Cortex of kidney (tissue), 1 donor: ENCODE measurements around the gene NFAT5.
"Not testable (repeated sequence)": the region's sequence is repeated elsewhere in the genome, so short reads cannot be mapped to it uniquely, and the experiment has no call there.

Source experiments
- DNase-seq: peaks from one replicate; lab custom pipeline; 2025; lab: John Stamatoyannopoulos, UW

NFAT5 gene

DNA sequence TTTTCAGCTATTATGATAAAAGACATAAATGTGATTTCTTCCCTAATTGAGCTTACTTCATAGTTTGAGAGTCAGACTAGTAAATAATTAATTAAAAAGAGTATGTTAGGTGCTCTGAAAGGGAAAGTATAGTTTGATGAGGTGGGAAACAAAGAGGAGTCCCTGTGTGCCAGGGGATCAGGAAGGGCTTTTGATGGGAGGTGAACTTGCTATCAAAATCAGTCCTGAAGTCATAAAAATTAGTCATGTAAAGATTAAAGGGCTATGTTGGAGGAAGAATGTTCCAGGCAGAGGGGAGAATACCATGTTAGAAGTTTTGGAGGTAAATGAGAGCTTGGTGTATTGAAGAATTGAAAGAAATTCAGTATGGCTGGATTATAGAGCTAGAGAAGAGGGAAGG, 31.0 kb downstream of the NFAT5 start:
- DNase-seq, result no peak

GRCh38 chr16:69598045-69598444, 32.3 kb downstream of the NFAT5 start:
- DNase-seq, result no peak

GRCh38 chr16:69599731-69600130, 34.0 kb downstream of the NFAT5 start:
- DNase-seq, result no peak

- no peak for DNase-seq
Observed at GRCh38 chr16:69600202-69600601, 34.4 kb downstream of the NFAT5 start.

- DNase-seq, result no peak
Observed at GRCh38 chr16:69601250-69601649, 35.5 kb downstream of the NFAT5 start.

DNA sequence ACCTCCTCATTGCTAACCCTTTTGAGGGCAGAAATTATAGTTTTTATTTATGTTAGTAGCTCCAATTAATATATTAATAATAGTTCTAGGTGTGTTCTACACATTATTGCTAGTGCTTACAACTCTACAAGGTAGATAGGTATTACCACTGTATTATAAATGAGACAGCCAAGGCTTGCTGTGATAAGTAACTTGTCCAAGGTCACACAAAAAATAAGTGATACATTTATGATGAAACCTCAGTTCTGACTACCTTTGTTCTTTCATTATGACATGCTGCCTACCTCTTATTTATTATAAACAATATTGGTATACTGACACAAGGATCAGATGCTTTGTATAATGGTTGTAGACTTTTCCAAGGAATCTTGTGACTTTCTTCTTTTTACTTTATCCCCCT, 41.2 kb downstream of the NFAT5 start:
- DNase-seq, result no peak

GRCh38 chr16:69607674-69608073, 41.9 kb downstream of the NFAT5 start:
- DNase-seq, result no peak

DNA sequence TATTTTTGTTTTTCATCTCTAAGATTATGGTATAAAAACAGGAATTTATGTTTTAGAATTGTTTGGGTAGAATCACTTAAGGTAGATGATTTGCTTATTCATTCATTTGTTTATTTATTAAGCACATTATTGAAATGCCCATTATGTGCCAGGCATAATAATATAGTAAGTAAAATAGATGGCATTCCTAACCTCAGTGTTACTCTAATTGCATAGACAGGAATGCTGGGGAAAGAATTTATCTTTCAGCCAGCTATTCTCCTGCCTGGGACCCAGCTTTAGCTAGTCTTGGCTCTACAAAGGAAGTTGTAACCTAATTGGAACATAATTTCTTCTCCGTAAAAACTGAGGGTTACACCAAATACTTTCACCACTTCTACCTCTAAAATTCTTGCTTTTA, 44.6 kb downstream of the NFAT5 start:
- no peak for DNase-seq

- DNase-seq, result no peak
Observed at GRCh38 chr16:69611103-69611640, 45.4 kb downstream of the NFAT5 start.

DNA sequence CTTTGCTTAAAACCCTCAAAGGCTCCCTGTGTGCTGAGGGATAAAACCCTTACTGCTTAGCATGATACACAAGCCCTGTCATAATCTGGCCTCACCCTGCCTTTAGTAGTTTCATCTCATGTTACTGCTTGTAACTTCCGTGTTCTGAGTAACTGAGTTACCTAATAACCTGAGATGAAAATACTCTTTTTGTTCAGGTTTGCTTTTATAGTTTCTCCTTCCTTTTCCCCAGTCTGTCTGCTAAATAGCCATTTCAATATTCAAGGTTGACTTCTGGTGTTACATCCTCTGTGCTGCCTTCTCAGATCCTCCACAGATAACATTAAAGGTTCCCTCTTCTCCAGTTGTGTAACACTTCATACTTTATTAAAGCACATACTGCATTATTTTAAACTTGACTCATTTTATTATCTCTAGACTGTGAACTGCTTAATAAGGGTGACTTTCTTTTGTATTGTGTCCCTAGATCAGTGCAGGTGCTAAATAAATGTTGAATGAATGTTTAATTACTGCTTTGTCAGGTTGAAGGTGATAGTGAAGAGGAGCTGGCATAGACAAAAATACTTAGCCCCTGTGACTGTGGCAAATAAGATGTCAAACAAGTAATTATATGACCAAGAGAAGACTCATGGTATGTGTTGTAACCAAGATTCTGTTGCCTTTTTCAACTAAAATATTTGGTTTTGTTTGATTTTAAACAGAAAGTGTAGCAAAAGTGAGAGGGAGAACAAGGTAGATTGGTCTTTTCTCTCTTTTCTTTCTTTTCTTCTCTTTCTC, 47.8 kb downstream of the NFAT5 start:
- no peak for DNase-seq

DNA sequence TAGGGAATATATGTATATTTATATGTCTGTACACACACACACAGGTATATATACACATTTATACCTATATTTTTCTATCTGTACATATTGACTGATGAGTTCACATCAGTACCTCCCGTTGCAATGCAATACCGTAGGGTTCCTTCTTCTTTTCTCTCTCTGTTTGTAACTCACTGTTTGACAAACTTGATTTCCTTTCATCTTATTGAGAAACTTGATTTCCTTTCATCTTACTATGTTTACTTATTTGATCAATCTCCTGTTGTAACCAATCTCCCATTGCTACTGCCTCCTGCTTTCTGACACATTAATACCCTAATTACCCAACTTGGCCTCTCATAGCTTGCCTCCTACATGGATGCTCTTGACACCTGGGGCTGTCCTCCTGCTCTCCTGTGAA, 49.8 kb downstream of the NFAT5 start:
- DNase-seq, result no peak

DNA sequence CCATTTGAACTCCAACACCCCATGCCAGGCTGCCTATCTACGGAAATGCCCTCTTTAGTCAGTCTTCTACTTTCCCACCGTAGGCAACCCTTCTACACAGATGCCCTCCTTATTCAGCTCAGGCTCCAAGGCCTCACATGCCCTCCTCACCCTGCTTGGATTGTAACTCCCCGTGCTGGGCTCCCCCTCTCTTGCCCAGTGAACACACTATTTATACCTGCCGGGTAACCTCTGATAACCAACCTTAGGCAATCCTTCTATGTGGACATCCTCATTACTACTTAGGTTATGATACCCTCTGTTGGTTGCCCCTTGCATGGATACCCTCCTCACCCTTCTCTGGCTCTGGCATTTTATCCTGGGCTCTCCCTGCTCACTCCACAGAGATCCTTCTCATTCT, 50.3 kb downstream of the NFAT5 start:
- DNase-seq, result no peak

DNA sequence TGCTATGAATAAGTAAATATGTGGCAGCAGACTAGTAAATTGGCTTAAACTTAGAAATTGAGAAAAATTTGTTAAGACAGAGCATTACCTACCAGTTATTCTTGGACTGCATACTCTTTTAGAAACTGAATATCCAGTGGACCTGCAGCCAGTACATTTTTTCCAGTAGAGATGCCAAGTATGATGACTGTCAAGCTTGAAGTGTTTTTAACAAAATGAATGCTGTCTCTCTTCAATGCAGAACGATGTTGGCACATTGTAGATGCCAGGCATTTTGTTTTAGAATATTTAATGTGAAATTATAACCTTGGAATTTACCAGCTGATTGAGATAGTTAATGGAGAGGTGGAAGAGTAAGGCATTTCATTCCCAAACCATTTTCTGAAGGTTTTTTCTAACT, 52.5 kb downstream of the NFAT5 start:
- no peak for DNase-seq

GRCh38 chr16:69618721-69619120, 53.0 kb downstream of the NFAT5 start:
- no peak for DNase-seq

GRCh38 chr16:69619514-69619913, 53.7 kb downstream of the NFAT5 start:
- no peak for DNase-seq

DNA sequence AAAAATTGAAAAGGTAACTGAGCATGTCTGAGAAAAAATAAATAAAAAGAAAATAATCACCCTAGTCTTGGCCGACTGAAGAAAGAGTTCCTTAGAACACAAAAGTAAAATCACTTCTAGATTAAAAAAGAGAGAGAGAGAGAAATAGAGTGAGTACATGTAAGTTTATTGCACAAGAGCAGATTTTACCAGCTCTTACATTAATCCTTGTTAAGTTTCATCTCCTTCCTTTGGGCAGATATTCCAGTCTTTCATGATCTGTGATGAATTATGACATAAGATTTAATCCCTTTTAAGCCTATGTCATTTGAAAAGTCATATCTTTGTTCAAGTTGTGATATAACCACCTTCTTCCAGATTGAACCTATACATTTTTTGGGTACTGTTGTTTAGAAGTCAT, 54.8 kb downstream of the NFAT5 start:
- DNase-seq, result no peak

DNA sequence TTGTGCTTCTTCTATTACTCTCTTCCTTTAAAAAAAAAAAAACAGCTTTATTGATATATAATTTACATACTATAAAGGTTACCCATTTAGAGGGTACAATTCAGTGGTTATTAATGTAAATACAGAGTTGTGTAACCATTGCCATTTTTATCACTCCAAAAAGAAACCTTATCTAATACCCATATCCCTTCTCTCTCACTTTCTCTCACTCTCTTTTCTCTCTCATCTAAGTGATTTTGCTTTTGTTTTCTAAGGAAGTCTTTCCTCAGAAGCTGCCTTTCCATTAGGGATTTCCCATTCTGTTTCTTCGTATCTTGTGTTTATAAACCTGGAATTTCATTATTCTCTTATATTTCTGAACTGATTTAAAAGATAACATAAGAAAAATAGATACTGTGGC, 55.5 kb downstream of the NFAT5 start:
- no peak for DNase-seq

DNA sequence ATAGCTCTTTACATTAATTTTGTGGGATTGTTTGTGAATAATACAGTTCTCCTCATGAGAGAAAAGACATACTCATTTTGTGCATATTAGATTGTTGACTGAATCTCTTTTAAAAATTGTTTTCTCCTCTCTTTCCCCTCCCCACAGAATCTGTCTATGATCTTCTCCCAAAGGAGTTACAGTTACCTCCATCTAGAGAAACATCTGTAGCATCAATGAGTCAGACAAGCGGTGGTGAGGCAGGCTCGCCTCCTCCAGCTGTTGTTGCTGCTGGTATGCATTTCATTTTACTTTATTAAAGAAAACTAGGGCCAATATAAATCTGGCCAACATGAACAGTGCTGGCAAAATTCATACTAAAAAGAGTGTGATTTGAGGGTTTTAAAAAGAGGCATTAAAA, 60.5 kb downstream of the NFAT5 start:
- no peak for DNase-seq

DNA sequence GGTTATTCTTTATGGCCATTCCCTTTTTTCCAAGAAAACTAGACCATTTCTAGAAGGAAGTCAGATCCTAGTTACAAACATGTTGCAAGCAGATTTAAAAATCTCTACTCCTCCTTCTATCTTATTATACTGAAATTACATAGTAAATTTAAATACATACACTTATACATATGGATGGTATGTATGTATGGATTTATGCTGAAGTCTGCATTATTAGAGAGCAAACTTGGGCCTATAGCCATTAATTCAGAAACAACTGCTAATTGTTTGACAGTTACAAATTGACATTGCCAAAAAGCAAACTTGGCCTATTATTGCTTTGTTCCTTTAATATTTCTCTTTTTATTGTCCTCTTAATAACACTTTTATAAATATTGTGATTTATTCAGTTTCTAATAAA, 67.1 kb downstream of the NFAT5 start:
- no peak for DNase-seq

- DNase-seq, result no peak
Observed at GRCh38 chr16:69633375-69633774, 67.6 kb downstream of the NFAT5 start.

DNA sequence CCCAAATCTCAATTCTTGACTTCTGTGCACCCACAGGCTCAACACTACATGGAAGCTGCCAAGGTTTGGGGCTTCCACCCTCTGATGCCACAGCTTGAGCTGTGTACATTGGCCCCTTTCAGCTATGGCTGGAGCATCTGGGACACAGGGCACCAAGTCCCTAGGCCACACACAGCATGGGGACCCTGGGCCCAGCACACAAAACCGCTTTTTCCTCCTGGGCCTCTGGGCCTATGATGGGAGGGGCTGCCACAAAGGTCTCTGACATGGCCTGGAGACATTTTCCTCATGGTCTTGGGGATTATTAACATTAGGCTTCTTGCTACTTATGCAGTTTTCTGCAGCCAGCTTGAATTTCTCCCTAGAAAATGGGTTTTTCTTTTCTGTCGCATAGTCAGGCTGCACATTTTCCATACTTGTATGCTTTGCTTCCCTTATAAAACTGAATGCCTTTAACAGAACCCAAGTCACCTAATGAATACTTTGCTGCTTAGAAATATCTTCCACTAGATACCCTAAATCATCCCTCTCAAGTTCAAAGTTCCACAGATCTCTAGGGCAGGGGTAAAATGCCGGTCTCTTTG, 70.9 kb downstream of the NFAT5 start:
- not testable (repeated sequence) for DNase-seq

DNA sequence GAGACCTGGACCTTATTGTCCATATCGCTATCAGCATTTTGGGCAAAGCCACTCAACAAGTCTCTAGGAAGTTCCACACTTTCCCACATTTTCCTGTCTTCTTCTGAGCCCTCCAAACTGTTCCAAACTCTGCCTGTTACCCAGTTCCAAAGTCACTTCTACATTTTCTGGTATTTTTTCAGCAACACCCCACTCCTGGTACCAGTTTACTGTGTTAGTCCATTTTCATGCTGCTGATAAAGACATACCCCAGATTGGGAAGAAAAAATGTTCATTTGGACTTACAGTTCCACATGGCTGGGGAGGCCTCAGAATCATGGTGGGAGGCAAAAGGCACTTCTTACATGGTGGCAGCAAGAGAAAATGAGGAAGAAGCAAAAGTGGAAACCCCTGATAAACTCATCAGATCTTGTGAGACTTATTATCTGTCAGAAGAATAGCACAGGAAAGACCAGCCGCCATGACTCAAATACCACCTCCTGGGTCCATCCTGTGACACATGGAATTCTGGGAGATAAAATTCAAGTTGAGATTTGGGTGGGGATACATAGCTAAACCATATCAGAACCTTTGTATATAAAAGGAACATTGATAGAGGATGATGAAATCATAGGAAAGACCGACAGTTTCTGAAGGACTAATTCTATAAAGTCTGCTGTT, 71.6 kb downstream of the NFAT5 start:
- DNase-seq, result not testable (repeated sequence)

GRCh38 chr16:69643997-69644396, 78.2 kb downstream of the NFAT5 start:
- DNase-seq, result not testable (repeated sequence)
